ENCODE results near the gene CFAP221.

Gene CFAP221

DNA sequence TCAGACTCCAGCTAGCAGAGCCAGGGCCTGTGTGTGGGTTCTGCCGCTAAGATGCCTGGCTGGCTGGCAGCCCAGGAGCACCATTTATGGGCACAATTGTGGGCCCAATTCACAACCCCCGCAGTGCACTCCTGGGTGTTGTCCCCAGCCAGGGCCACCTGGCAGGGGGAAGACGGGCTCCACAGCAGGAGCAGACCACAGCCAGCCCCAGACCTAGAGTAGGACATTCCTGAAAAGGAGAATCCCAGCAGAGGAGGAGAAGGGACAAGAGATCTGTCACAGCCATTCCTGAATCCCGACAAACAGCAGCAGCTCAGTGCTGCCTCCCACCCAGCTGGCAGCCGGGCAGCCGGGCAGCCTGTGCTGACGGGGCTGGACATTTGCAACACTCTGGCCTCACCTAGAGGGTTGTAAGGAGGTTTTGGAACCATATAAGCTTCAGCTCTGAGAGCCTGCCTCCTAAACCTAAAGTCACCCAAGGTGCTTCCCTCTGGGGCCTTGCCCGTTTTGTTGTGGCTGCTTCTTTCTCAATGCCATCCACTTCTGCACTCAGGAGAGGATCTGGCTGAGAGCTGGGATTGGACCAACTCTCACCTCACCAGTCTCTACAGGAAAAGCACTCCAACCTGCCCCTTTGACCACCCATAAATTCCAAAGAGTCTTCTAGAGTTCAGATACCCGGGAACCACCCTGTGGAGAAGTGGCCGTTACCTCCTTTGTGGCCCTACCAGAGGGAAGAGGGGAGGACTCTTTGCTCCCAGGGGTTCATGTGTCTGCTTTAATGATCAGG is 130.7 kb downstream of the CFAP221 start:
- no peak for DNase-seq (ENCODE audit: low read depth)
- no peak overlapping the region for H3K4me3 ChIP-seq (ENCODE audit: low read length)
- TF ChIP-seq, protein P1, sequence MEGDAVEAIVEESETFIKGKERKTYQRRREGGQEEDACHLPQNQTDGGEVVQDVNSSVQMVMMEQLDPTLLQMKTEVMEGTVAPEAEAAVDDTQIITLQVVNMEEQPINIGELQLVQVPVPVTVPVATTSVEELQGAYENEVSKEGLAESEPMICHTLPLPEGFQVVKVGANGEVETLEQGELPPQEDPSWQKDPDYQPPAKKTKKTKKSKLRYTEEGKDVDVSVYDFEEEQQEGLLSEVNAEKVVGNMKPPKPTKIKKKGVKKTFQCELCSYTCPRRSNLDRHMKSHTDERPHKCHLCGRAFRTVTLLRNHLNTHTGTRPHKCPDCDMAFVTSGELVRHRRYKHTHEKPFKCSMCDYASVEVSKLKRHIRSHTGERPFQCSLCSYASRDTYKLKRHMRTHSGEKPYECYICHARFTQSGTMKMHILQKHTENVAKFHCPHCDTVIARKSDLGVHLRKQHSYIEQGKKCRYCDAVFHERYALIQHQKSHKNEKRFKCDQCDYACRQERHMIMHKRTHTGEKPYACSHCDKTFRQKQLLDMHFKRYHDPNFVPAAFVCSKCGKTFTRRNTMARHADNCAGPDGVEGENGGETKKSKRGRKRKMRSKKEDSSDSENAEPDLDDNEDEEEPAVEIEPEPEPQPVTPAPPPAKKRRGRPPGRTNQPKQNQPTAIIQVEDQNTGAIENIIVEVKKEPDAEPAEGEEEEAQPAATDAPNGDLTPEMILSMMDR (conservative IDR thresholded peaks at IDR 0.05; ENCODE audit: low read depth, low read length) = no peak

DNA sequence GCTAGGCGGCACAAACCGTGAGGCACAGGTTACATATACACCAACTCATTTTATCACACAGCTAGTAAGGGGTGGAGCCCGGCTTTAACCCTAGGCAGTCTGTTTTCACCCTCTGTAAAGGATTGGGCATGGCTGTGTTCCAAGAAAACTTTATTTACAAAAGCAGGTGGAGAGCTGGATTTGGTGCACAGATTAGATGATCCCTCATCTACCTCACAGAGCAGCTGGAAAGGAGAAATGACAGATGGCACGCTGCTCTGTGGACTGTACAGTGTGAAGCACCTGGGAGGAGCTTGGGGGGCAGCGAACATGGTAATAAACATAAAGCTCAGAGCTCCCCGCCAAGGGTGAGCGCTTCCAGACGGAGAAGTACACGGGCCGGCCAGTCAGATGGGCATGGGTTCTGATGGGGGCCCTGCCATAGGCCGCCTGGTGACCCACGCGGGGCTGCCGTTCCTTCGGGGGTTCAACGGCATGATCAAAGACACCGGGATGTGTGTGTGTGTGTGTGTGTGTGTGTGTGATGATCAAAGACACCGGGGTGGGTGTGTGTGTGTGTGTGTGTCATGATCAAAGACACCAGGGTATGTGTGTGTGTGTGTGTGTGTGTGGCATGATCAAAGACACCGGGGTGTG is 133.9 kb downstream of the CFAP221 start:
- H3K4me3 ChIP-seq (ENCODE audit: low read length) = no peak overlapping the region

DNA sequence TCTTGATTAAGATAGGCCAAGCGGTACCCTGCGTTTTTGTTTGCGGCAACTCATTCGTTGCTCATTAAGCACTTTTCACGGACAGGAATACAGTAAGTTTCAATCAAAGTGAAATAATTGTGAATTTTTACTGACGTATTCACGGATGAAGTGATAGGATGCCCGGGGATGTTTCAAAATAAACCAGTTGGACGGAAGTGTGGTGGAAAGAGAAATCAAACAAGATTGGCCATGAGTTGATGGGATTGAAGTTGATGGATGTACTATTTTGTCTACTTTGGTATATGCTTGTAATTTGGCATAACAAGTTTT is 135.2 kb downstream of the CFAP221 start:
- peak overlapping the region; percentile 89 for H3K4me3 ChIP-seq (ENCODE audit: low read length)
- TF ChIP-seq, protein P1 (conservative IDR thresholded peaks at IDR 0.05; ENCODE audit: low read depth, low read length) = no peak
- DNase-seq (ENCODE audit: low read depth) = no peak

More for the DNA sequence above, 133.9 kb downstream of the CFAP221 start:
- TF ChIP-seq, protein P1 (conservative IDR thresholded peaks at IDR 0.05; ENCODE audit: low read depth, low read length) = no peak
- DNase-seq (ENCODE audit: low read depth) = no peak

DNA sequence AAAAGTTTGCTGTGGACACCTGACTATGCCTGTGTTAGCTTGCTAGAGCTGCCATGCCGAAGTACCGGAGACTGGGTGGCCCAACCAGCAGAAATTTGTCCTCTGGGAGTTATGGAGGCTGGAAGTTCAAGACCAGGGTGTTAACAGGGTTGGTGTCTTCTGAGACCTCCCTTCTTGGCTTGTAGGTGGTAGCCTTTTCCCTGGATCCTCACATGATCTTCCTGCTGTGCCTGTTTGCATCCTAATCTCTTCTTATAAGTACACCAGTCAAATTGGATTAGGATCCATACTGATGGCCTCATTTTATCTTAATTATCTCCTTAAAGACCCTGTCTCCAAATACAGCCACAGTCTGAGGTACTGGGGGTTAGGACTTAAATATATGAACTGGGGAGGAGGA is 135.6 kb downstream of the CFAP221 start:
- H3K4me3 ChIP-seq (ENCODE audit: low read length) = peak overlapping the region; percentile 89
- DNase-seq (ENCODE audit: low read depth) = no peak
- TF ChIP-seq, protein P1 (conservative IDR thresholded peaks at IDR 0.05; ENCODE audit: low read depth, low read length) = no peak

DNA sequence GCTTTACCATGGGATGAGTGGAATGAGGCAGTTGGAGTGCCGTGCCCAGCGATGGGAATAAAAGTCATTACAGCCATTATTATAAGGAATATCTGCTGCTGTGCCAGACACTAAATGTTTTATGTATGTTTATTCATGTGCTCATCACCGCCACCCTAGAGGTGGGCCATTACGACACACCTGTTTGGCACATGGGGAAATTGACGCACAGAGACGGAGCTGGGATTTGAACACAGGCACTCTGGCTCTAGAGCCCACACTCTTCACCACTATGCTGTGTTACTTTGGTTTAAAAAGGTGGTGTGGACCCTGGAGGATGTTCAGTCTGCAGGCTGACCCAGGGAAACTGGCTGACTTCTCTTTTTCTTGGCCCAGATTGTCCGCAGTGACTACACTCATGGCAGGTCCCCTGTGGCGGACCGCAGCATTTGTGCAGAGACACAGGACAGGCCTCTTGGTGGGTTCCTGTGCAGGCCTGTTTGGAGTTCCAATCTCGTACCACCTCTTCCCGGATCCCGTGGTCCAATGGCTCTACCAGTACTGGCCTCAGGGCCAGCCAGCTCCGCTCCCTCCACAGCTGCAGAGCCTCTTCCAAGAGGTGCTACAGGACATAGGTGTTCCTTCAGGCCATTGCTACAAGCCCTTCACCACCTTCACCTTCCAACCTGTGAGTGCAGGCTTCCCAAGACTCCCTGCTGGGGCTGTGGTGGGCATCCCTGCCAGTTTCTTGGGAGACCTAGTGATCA is 136.4 kb downstream of the CFAP221 start:
- no peak overlapping the region for H3K4me3 ChIP-seq (ENCODE audit: low read length)
- DNase-seq (ENCODE audit: low read depth) = no peak
- TF ChIP-seq, protein P1 (conservative IDR thresholded peaks at IDR 0.05; ENCODE audit: low read depth, low read length) = no peak

DNA sequence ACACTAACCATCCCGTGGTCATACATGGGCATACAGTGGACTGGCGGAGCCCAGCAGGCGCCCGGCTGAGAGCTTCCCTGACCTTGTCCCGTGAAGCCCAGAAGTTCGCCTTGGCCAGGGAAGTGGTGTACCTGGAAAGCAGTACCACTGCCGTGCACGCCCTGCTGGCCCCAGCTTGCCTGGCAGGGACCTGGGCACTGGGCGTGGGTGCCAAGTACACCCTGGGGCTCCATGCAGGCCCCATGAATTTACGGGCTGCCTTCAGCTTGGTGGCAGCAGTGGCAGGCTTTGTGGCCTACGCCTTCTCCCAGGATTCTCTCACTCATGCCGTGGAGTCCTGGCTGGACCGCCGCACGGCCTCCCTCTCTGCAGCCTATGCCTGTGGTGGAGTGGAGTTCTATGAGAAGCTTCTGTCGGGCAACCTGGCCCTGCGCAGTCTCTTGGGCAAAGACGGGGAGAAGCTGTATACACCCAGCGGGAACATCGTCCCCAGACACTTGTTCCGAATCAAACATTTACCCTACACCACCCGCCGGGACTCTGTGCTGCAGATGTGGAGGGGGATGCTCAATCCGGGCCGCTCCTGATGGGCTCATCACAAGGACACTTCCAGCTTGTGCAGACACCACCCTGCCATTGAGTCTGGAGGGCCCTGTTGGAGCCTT is 137.1 kb downstream of the CFAP221 start:
- no peak overlapping the region for H3K4me3 ChIP-seq (ENCODE audit: low read length)
- TF ChIP-seq, protein P1 (conservative IDR thresholded peaks at IDR 0.05; ENCODE audit: low read depth, low read length) = no peak
- DNase-seq (ENCODE audit: low read depth) = no peak
